BLaER1 (cell line): Measurements from ENCODE around the gene TMEM254.
A peak's percentile ranks its signal among the peaks of the same experiment; 100 is the strongest.

ENCODE experiments used
- H3K27ac ChIP-seq: shearing (Covaris generic); formaldehyde crosslinking; 2 replicates; pipeline ENCODE4 v1.8.1; 2022
- H3K27me3 ChIP-seq: shearing (Covaris generic); formaldehyde crosslinking; 2 replicates; pipeline ENCODE4 v1.8.1; 2022
- H3K36me3 ChIP-seq: shearing (Covaris generic); formaldehyde crosslinking; 2 replicates; pipeline ENCODE4 v1.8.1; 2022
- H3K4me1 ChIP-seq: shearing (Covaris generic); formaldehyde crosslinking; 2 replicates; pipeline ENCODE4 v1.8.1; 2022
- H3K4me2 ChIP-seq: shearing (Covaris generic); formaldehyde crosslinking; 2 replicates; pipeline ENCODE4 v1.8.1; 2022
- H3K4me3 ChIP-seq: shearing (Covaris generic); formaldehyde crosslinking; 2 replicates; pipeline ENCODE4 v1.8.1; 2022
- H3K9ac ChIP-seq: shearing (Covaris generic); formaldehyde crosslinking; 2 replicates; pipeline ENCODE4 v1.8.1; 2022
- H3K9me3 ChIP-seq: shearing (Covaris generic); formaldehyde crosslinking; 2 replicates; pipeline ENCODE4 v1.8.1; 2022
- H4K20me1 ChIP-seq: shearing (Covaris generic); formaldehyde crosslinking; 2 replicates; pipeline ENCODE4 v1.8.1; 2022
- Cebpa-rat ChIP-seq: shearing (Covaris generic); IDR thresholded peaks from 2 replicates; pipeline ENCODE4 v1.8.1; 2022

TMEM254 gene

DNA sequence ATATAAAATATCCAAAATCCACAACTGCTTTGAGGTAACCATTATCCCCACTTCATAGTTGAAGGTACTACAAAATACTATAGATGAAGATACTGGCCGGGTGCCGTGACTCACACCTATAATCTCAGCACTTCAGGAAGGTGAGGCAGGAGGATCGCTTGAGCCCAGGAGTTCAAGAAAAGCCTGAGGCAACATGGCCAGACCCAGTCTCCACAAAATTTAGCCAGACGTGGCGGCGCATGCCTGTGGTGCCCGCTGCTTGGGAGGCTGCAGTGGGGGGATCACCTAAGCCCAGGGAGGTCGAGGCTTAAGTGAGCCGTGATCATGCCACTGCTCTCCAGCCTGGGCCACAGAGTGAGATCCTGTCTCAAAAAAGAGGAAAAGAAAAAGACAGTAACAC lies 21.7 kb downstream of the TMEM254 start:
- Histone ChIP-seq H3K4me2 (no peak overlapping the region), H3K36me3 (no peaks in the 10 kb centered on the region), H4K20me1 (no peaks in the 10 kb centered on the region), H3K9me3 (no peaks in the 10 kb centered on the region), H3K4me1 (peaks cover 6% of the 10 kb centered on the region; the same call in 1 of the 2 replicates), H3K27me3 (no peaks in the 10 kb centered on the region), H3K4me3 (no peak overlapping the region), H3K9ac (no peak overlapping the region), H3K27ac (no peak overlapping the region)
- TF ChIP-seq Cebpa-rat, result no peak

- no peak for TF ChIP-seq Cebpa-rat
- Histone ChIP-seq H3K27ac (no peak overlapping the region), H3K9ac (no peak overlapping the region)
Observed at GRCh38 chr10:80100861-80101695, 22.6 kb downstream of the TMEM254 start.

DNA sequence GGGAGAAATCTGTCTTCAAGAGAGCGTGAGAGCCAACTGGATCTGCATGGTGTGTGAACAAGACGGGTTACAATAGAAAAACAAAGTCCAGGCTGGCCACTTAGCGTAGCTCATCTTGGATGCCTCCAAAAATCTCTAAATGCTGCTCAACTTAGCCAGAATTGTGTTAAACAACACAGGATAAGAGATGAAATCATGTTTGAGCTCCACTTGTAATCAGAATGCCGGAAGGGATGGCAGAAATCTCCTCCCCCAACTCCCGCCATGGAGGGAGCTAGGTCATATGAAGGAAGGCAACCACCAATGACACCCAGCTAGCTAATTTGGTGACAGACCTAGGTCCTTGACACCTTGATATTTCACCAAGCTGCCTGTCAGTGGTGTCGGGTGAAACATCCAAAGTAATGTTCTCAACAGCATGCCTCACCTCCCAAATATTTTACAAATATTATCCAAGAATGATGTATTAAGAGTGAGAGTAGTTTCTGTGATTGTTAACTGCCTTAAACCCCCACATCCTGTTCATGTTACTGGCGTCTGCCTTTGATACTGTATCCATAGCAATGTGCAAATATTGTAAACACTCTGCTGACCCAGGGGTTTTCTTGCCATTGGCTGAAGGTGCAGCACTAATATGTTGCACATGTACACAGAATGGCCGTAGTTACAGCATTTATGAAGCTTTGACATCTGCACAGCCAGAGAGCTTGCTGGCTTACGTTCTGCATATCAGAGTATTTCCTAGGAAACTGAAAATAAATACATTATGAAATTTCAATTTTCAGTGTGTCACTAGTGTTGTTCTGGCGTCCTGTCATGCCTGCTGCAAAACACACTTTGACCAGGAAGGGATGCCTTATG lies 25.8 kb downstream of the TMEM254 start:
- 0 out of 2 replicates have a peak, but pooled peaks cover 2% of the 10 kb centered on the region for H3K36me3 ChIP-seq
- H3K9ac ChIP-seq, result no peak overlapping the region
- no peaks in the 10 kb centered on the region for H4K20me1 ChIP-seq
- H3K27me3 ChIP-seq, result no peaks in the 10 kb centered on the region
- H3K9me3 ChIP-seq, result peaks cover 25% of the 10 kb centered on the region
- TF ChIP-seq Cebpa-rat, result no peak
- H3K4me1 ChIP-seq, result peaks cover 6% of the 10 kb centered on the region; the same call in 1 of the 2 replicates
- peak overlapping the region; percentile 15; the same call in 1 of the 2 replicates for H3K4me2 ChIP-seq
- no peak overlapping the region for H3K27ac ChIP-seq
- no peak overlapping the region for H3K4me3 ChIP-seq

More at GRCh38 chr10:80100861-80101695, 22.6 kb downstream of the TMEM254 start:
- H3K36me3 ChIP-seq, result no peaks in the 10 kb centered on the region
- H3K4me2 ChIP-seq, result no peak overlapping the region
- peaks cover 6% of the 10 kb centered on the region; the same call in 1 of the 2 replicates for H3K4me1 ChIP-seq
- no peak overlapping the region for H3K4me3 ChIP-seq
- no peaks in the 10 kb centered on the region for H3K9me3 ChIP-seq
- no peaks in the 10 kb centered on the region for H3K27me3 ChIP-seq
- no peaks in the 10 kb centered on the region for H4K20me1 ChIP-seq

DNA sequence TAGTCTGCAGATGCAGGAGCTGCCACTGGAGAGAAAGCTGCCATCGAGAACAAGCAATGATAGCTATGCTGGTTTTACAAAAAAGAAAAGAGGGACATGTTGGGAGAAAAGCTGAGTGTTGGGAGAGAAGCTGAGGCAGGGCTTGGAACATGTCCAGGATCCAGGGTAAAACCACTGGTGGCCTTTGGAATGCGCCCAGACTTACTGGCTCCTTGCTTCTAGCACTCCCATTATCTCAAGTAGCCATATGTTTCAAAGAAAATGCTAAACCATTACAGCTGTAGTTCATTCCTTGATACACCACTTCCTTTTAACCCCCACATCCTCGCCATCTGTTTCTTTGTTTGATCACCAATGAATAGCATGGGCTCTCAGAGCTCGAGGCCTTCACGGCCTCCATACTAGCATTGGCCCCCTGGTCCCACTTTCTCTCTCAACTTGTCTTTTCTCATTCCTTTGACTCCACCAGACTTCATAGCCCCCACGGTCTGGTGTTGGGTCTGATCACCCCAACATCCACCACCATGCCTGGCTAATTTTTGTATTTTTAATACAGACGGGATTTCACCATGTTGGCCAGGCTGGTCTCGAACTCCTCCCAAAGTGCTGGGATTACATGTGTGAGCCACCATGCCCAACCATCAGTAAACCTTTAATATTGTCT lies 30.2 kb downstream of the TMEM254 start:
- Histone ChIP-seq H3K27ac (no peak overlapping the region), H3K9me3 (peaks cover 44% of the 10 kb centered on the region), H3K4me2 (no peak overlapping the region), H3K36me3 (0 out of 2 replicates have a peak, but pooled peaks cover 5% of the 10 kb centered on the region), H4K20me1 (no peaks in the 10 kb centered on the region), H3K4me3 (0 out of 2 replicates have a peak overlapping the region, but pooled peaks have one; percentile 3), H3K27me3 (no peaks in the 10 kb centered on the region), H3K9ac (no peak overlapping the region), H3K4me1 (peaks cover 6% of the 10 kb centered on the region; the same call in 1 of the 2 replicates)
- no peak for TF ChIP-seq Cebpa-rat

DNA sequence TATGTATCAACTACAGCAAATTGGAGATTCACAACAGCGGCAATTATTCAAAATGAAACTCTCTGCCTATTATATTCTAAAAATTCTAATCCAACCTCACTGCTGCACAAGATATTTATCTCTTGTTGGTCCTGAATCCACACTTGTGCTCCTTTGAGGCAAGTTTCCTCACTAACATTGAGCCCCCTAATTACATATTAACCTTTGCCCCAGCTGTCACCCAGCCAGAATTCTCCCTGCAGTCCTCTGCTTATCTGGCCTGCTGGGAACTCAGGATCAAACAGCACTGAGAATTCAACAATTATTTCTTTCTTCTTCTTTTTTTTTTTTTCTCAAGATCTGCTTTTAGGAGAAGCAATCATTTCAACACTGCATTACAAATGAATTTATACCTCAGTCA lies 32.5 kb downstream of the TMEM254 start:
- TF ChIP-seq Cebpa-rat, result no peak
- H3K27ac ChIP-seq, result no peak overlapping the region

DNA sequence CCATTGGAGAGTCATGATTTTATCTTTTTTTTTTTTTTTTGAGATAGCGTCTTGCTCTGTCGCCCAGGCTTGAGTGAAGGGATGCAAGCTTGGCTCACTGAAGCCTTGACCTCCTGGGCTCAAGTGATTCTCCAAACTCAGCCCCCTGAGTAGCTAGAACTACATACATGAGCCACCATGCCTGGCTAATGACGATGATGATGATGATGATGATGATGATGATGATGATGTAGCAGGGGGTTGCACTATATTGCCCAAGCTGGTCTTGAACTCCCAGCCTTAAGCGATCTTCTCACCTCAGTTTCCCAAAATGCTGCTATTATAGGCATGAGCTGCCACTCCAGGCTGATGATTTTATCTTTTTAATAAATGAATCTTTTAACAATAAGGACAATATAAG lies 40.2 kb downstream of the TMEM254 start:
- Histone ChIP-seq H3K9ac (no peak overlapping the region), H4K20me1 (no peaks in the 10 kb centered on the region), H3K36me3 (no peaks in the 10 kb centered on the region), H3K27ac (no peak overlapping the region), H3K9me3 (no peaks in the 10 kb centered on the region), H3K4me1 (peaks cover 11% of the 10 kb centered on the region), H3K4me2 (no peak overlapping the region), H3K27me3 (no peaks in the 10 kb centered on the region), H3K4me3 (no peak overlapping the region)
- TF ChIP-seq Cebpa-rat, result no peak

More for the DNA sequence above, 32.5 kb downstream of the TMEM254 start:
- Histone ChIP-seq H4K20me1 (no peaks in the 10 kb centered on the region), H3K9ac (no peak overlapping the region), H3K9me3 (peaks cover 44% of the 10 kb centered on the region), H3K4me2 (no peak overlapping the region), H3K4me1 (no peaks in the 10 kb centered on the region), H3K27me3 (no peaks in the 10 kb centered on the region), H3K36me3 (0 out of 2 replicates have a peak, but pooled peaks cover 5% of the 10 kb centered on the region), H3K4me3 (no peak overlapping the region)

- H3K4me1 ChIP-seq, result peaks cover 11% of the 10 kb centered on the region
- no peaks in the 10 kb centered on the region for H3K9me3 ChIP-seq
- no peak overlapping the region; the same call in 1 of the 2 replicates for H3K27ac ChIP-seq
- H4K20me1 ChIP-seq, result no peaks in the 10 kb centered on the region
- no peaks in the 10 kb centered on the region for H3K36me3 ChIP-seq
- H3K9ac ChIP-seq, result no peak overlapping the region
- peak overlapping the region; percentile 54 for H3K4me2 ChIP-seq
- H3K27me3 ChIP-seq, result no peaks in the 10 kb centered on the region
- no peak overlapping the region for H3K4me3 ChIP-seq
- TF ChIP-seq Cebpa-rat, result no peak
Observed at GRCh38 chr10:80122110-80122710, 43.7 kb downstream of the TMEM254 start.

GRCh38 chr10:80122746-80123145 lies 44.3 kb downstream of the TMEM254 start:
- peak overlapping the region; percentile 54 for H3K4me2 ChIP-seq
- no peak for TF ChIP-seq Cebpa-rat
- no peak overlapping the region for H3K9ac ChIP-seq
- no peak overlapping the region for H3K4me3 ChIP-seq
- H3K27me3 ChIP-seq, result no peaks in the 10 kb centered on the region
- H4K20me1 ChIP-seq, result no peaks in the 10 kb centered on the region
- H3K4me1 ChIP-seq, result peaks cover 11% of the 10 kb centered on the region
- no peaks in the 10 kb centered on the region for H3K9me3 ChIP-seq
- H3K27ac ChIP-seq, result no peak overlapping the region; the same call in 1 of the 2 replicates
- no peaks in the 10 kb centered on the region for H3K36me3 ChIP-seq

GRCh38 chr10:80126876-80127275 lies 48.4 kb downstream of the TMEM254 start:
- Histone ChIP-seq H4K20me1 (no peaks in the 10 kb centered on the region), H3K4me3 (no peak overlapping the region), H3K4me2 (no peak overlapping the region), H3K9ac (no peak overlapping the region), H3K27ac (no peak overlapping the region), H3K9me3 (no peaks in the 10 kb centered on the region), H3K27me3 (no peaks in the 10 kb centered on the region), H3K36me3 (no peaks in the 10 kb centered on the region), H3K4me1 (peaks cover 11% of the 10 kb centered on the region)
- no peak for TF ChIP-seq Cebpa-rat
